Eye (tissue), 1 donor: ENCODE measurements around the gene RGS10.
"Not testable (repeated sequence)": the region's sequence is repeated elsewhere in the genome, so short reads cannot be mapped to it uniquely, and the experiment has no call there.

ENCODE experiments used
- DNase-seq: peaks from one replicate; pipeline ENCODE4 v3.0.0-alpha.2; 2015

The RGS10 gene

DNA sequence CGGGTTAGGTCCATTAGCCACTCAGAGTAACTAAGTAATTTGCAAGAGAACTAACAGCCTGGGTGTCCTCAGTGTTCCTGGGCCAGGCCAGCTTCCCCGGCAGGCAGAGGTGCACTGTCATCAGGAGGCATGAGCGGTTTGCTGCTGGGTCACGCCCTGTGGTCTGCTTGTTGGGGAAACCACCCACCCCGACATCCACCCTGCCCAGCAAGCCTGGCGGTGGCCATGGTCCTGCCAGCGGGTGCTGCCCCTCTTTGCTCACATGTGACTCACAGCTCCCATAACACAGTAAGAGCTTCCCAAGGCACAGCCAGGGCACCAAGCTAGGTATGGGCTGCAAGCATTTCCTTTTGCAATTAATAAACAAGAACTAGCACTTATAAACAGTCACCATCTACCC, 75.9 kb downstream of the RGS10 start:
- no peak for DNase-seq

DNA sequence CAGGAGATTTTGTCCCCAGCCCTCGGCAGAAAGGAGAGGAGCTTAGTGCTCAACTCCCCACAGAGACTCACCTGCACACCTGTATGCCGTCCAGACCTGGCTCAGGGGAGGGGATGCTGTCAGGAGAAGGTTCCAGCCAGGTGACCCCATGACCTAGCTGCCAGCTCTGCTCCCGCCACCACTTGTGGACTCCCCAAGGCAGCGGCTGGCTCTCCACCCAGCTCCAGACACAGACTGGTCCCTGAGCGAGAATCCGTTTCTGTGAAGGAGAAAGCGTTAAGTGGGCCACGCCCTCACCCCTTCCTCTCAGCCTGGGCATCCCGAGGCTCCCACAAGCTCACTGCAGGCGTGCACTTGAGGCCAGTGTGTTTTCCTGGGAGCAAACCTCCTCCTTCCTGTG, 76.4 kb downstream of the RGS10 start:
- no peak for DNase-seq

DNA sequence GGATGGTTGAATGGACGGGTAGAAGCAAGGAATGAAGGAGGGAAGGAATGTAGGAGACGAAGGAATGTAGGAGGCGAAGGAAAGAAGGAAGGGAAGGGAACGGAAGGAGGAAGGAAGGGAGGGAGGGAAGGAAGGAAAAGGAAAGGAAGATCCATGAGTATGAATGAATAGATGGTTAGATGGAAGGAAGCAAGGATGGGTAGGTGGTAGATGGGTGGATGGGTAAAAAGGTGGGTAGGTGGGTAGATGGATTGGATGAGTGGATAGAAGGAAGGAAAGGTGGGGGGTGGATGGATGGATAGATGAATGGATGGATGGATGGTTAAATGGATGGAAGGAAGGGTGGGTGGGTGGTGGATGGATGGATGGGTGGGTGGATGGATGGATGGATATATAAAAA, 77.4 kb downstream of the RGS10 start:
- no peak for DNase-seq

DNA sequence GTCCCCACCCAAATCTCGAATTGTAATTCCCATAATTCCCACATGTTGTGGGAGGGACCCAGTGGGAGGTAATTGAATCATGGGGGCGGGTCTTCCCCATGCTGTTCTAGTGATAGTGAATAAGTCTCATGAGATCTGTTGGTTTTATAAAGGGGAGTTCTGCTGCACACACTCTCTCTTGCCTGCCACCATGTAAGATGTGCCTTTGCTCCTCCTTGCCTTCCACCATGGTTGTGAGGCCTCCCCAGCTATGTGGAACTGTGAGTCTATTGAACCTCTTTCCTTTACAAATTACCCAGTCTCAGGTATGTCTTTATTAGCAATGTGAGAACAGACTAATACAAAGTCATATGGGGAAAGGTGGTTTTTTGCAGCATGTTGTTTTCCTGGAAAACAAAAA, 79.3 kb downstream of the RGS10 start:
- DNase-seq: not testable (repeated sequence)

DNA sequence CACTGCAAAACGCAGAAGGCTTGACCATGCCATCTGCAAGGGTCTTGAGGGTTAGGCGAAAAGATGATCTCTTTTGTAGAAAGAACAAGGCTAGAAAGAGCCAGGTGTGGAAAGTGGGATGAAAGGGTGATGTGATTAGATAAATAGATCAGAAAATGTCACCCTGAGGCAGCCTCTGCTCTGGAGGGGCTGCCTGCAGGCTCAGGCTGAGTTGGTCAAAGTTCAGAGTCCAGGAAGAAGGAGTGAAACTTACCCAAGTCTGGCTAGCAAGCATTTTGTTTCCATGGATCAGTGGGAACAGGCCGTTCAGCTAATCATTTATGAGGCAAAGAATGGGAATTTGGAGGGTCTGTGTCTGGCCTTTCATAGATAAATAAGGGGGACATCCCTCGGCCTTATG, 79.7 kb downstream of the RGS10 start:
- no peak for DNase-seq

DNA sequence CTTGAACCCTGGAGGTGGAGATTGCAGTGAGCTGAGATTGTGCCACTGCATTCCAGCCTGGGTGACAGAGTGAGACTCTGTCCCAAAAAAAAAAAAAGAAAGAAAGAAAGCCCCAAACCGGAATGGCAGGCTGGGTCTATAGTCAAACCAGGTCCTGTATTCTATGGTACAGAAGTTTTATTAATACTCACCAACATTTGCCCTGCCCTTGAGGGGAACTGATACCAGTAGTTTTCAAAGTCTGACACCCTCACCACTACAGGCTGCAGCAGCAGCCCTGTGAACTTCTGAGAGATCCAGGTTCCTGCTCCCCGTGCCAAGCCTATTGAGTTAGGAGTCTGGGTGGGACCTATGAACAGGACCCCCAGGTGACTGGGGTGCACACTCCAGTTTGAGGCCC, 80.6 kb downstream of the RGS10 start:
- no peak for DNase-seq

DNA sequence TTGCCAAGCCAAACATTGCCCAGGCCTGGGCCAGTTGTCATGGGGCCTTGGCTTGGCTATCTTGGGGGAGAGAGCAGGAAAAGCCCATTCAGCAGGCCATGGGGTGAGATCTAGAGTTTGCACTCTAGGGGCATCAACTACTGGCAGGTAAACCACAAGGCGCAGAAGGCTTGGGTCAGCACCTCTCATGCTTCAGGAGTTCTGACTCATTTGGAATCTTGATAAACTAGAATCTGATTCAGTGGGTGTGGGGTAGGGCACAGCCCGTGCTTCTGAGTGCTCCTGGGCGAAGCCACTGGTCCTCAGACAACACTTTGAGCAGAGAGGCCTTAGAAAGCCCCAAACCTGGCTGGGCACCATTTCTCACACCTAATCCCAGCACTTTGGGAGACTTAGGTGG, 81.1 kb downstream of the RGS10 start:
- DNase-seq: no peak

DNA sequence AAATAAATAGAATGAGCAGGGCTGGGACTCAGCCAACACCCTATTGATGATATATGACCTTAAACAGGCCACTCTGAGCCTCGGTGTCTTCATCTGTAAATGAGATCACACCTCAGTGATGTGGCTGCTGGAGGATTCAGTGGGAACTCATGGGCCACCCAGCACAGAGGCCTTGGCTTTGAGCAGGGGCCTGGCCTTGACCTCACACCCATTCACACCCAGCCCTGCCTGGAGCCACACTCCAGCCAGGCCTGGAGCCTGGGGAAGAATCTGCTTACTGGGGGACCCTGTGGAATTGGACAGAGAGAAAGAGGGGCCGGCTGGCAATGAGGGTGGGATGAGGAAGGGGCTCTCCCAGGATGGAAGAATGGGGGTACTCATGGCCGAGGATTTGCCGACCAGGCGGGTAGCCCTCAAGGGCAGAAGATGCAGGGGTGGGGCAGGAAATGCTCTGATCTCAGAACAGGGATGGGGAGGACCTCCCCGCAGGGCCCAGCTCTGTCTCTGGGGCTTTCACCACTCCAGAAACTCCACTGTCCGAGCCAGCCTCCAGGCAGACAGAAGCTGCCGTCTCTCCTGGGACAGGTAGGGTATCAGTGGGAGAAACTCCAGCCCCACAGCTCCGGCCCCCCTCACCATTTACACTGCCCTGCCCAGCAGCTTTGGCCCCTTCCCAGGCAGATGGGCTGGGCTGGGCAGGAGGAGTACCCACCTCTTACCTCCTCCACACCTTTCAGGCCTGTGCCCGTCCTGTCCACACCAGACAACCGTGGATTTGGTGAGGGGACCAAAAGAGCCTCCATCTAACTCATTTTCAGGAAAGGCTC, 81.9 kb downstream of the RGS10 start:
- no peak for DNase-seq

DNA sequence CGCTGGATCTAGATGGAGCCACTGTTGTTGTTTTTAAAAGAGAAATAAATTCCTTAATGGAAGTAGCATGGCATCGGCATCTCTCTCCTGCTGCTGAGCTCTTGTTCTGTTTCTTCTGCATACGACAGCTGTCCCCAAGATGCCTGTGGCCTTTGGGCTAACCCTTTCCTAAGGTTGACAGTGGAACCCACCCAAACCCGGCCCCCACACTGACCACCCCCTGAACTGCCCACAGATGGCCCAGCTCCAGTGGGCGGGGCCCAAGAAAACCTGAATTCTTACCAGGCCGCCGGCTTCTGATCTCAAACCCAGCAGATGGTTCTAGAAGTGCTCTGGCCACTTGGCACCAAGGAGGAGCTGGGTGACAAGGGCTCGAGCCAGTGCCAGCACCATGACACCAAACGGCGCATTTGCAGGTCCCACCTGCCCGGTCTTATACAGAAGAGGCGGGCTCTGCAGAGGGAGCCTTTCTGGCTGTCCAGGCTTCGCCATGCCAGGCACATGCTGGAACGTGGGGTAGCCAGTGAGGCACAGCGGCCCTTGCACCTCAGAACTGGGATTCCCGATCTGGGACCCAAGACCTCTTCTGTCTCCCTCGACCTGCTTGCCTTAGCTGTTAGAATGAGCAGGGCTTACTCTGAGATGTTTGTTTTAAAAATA, 82.7 kb downstream of the RGS10 start:
- DNase-seq: no peak

DNA sequence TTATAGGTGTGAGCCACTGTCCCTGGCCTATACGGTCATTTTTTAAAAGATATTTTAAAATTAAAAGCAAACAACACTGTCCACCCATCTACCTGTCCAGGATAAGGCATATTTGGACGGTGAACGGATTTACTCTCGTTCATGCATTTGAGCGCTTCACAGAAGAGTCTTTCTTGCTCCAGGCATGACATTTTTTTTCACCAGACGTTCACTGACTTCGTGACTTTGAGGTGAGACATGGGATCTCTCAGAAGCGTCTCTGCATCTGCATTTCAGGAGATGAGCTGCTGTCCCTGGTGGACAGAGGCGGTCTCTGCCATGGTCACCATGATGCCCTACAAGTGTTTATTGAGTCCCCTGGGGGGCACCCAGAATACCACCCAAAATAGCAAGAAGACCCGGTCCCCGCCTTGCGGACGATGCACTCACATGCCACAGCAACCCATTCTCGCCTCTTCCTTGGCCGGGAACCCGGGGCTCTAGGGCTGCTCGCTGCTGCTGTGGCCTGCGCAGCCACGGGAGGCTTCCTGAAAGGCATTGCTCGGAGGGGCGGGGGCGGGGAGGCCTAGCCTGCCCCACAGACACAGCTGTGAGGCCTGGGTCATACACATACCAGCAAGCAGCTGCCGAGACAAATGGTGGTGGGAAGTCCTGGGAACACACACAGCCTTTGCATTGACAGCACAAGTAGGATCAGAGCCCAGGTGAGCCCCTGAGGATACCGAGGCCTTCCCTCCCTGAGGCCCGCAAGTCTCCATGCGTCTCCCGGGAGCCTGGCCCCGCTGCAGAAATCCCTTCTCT, 84.4 kb downstream of the RGS10 start:
- no peak for DNase-seq

DNA sequence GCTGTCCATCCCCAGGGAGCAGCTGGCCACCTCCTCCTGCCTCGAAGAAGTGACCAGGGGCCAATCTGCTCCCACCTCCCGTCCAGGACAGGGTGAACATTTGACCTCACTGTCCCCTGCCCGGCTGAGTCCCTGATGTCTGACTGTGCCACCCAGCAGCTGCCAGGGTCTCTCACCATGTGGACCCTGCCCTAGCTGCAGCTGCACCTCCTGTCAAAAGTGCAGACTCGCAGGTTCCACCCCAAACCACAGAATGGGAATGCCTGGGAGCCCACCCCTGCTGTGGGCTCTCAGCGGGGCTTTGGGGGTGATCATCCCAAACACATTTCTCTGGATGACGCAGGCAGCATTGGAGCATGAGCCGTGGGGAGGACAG, 86.1 kb downstream of the RGS10 start:
- DNase-seq: no peak

DNA sequence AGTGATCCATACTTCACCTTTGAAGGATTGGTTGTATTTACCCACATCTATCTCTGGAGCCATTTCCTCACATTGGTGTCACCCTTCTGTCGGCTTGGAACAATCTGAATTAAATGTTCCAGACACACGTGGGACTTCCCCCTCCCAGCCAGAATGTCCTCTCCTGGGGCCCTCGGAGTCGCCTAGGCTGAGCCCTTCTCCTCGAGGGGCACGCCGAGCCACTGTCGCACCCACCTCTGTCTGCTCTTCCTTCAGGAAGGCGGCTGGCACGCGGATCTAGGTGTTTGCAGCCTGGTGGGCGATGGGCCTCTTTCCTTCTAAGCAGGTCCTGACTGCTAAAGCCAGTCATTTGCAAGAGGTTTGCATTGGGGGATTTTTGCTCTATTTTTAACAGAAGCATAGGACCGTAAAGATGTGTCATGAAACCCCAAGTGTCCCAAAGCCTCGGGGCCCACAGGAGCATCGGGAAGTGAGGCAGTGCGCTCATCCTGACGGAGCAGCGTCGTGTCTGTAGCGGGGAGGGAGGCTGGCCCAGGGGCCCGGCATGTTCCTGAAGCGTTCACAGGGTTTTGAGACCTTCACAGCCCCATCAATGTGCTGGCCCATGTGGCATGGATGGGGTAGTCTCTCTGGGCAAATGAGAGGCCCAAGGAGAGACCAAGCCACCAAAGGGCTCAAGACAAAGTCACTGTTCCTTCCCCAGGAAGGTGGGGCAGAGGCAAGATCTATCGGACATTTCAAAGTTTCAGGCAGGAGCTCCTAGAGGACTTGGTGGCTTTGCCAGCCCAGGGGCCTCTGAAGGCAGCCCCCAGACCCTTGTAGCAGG, 86.7 kb downstream of the RGS10 start:
- no peak for DNase-seq

DNA sequence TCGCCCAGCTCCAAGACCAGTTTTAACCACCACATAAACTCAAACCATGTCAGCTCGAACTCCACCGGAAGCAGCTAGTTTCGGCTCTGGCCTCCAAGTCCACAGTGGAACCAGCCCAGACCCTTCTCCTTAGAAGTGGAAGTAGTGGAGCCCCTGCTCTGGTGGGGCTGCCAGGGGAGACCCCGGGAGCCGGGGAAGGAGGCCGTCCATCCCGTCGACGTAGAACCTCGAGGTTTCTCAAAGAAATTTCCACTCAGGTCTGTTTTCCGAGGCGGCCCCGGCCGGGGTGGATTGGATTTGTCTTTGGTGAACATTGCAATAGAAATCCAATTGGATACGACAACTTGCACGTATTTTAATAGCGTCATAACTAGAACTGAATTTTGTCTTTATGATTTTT, 87.5 kb downstream of the RGS10 start:
- no peak for DNase-seq

DNA sequence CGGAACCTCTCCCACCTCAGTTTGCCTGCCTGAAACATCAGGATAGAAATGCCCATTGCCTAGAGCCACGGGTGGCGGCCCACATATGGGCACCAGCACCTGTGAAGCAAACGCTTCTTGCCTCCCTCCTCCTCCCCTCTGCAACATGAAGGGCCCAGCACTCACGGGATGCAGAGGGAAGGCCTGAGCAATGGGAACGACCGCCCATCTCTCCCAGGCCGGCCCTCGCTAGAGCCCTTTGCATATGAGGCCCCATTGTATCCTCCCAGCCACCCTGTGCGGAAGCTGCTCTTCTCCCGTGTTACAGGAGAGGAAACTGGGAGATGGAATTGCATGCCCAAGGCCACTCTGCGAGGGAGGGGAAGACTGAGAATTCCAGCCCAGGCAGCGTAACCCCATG, 88.2 kb downstream of the RGS10 start:
- DNase-seq: no peak

DNA sequence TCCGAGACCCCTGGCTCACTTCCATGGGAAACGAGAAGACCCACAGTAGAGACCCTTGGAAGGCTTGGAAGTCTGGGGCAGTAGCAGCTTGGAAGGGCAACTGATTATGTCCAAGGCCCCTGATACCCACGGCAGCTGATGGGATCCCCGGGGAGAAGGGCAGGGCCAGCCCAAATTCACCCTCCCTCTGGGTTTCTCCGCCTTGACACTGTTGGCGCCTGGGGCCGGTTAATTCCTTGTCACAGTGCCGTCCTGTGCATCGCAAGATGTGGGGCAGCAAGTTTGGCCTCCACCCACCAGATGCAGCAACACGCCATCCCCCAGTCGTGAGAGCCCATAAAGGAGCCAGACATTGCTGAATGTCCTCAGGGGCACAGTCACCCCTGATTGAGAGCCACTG, 89.2 kb downstream of the RGS10 start:
- DNase-seq: no peak

DNA sequence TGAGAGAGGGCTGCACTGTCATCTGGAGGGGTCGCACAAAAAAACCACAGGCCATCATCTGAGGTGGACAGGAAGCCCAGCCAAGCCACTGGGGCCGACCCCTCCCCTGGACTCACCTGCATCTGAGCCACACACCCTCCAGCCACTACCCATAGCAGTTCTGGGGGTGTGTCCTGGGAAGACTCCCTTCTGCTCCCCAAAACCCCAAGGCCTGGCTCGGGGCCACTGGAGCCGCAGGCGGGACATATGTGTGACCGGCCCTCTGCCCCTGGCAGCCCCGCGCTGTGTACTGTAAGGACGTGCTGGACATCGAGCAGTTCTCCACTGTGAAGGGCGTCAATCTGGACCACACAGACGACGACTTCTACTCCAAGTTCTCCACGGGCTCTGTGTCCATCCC, 90.1 kb downstream of the RGS10 start:
- no peak for DNase-seq

DNA sequence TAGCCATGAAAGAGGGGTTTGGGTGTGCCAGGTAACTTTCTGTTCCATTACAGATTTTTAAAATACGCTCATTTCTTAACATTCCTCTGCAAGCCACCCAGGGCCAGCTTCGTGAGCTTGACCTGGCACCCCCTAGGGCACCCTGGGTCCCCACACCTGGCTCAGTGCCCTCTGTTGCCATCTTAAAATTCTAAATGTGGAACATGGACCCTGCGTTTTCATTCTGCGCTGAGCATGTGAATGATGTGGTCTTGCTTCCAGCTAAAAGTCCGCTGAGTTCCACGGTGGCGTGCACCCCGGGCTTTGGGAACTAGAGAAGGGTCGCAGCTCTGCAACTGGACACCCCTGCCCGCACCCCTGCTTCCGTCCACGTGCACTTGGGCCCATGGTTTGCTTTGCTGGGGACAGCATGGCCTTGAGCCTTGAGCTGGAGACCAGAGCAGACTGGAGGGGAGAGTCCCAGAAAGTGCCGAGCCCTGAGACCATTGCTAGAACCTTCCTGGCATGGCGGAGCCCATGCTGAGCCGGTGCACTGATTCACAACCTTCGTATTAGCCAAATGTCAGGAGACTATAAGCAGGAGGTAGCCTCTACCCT, 91.1 kb downstream of the RGS10 start:
- no peak for DNase-seq

DNA sequence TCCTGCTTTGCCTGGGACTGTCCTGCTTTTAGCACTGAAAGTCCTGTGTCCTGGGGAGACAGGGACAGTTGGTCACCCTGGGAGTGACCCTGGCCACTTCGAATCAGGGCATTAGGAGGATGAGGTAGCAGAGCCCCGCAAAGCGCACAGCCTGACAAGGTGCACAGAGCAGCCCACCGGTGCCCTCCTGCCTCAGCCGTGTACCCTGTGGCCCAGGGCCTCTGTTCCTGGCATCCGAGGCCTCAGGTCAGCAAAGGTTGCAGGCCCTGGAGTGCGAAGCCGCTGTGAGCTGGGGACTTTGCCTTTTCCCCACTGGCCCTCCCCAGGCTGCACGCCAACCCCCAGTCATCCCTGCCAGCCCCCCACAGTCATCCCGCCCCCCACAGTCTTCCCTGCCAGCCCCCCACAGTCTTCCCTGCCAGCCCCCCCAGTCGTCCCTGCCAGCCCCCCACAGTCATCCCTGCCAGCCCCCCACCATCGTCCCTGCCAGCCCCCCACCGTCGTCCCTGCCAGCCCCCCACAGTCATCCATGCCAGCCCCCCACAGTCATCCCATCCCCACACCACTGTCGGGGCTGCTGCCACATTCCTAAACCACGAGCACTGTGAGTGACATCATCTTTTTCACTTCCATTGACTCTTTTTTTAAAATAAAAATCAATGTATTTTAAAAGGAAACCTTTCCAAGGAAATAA, 91.8 kb downstream of the RGS10 start:
- no peak for DNase-seq
